Measurements from ENCODE around the gene SCO1.

The SCO1 gene

GRCh38 chr17:10716218-10716617, 18.9 kb upstream of the SCO1 start:
- TF ChIP-seq CTCF (IDR thresholded peaks at IDR 0.05), result no peak

GRCh38 chr17:10713318-10713717, 16.0 kb upstream of the SCO1 start:
- no peak for TF ChIP-seq CTCF (IDR thresholded peaks at IDR 0.05)

- TF ChIP-seq CTCF (IDR thresholded peaks at IDR 0.05), result no peak
These were observed 8.4 kb upstream of the SCO1 start for GRCh38 chr17:10705727-10706126.

GRCh38 chr17:10702574-10702973, 5.2 kb upstream of the SCO1 start:
- no peak for TF ChIP-seq CTCF (IDR thresholded peaks at IDR 0.05)

GRCh38 chr17:10699856-10700255, 2.5 kb upstream of the SCO1 start:
- no peak for TF ChIP-seq CTCF (IDR thresholded peaks at IDR 0.05)

- no peak for TF ChIP-seq CTCF (IDR thresholded peaks at IDR 0.05)
These were observed 924 bp upstream of the SCO1 start for GRCh38 chr17:10698096-10698818.

- no peak for TF ChIP-seq CTCF (IDR thresholded peaks at IDR 0.05)
These were observed 9.8 kb downstream of the SCO1 start for GRCh38 chr17:10687499-10687898.

GRCh38 chr17:10683853-10684252, 13.5 kb downstream of the SCO1 start:
- peak; percentile 57 for TF ChIP-seq CTCF (IDR thresholded peaks at IDR 0.05)
